ENCODE results near the gene DOCK4. TPM values are rescaled to one million over a fixed set of nuclear protein-coding genes. Genes with fewer than 3 reads are reported as not detected.

DOCK4 gene
- total and polyA plus RNA-seq, 3 donors from 2014 or later = 5.4 to 17.1 (median 12.4) TPM

DNA sequence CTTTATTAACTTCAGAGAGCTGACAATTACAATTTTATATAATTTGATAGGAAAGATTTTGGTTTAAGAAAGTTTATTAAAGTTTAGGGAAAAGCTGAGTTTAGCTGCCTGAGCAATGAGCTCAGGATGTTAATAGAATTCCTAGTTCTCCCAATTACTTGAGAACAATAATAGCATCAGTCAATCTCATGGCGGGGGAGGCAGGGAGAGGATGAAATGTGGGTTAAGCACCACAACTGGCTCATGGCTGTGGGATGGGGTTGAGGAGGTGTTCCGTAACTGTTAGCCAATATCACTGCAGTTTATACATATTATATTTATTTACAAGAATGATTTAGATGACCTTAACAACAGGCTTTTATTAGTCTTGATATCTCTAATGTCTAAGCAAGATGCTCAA lies 377.0 kb downstream of the DOCK4 start:
- intact Hi-C loops (cut with DNase I; ENCODE audit: low total_unique reads) = no loop called here
- H3K27me3 ChIP-seq = no peaks in the 10 kb centered on the region
- TF ChIP-seq POLR2A (IDR thresholded peaks at IDR 0.05) = no peak
- TF ChIP-seq, protein P1, sequence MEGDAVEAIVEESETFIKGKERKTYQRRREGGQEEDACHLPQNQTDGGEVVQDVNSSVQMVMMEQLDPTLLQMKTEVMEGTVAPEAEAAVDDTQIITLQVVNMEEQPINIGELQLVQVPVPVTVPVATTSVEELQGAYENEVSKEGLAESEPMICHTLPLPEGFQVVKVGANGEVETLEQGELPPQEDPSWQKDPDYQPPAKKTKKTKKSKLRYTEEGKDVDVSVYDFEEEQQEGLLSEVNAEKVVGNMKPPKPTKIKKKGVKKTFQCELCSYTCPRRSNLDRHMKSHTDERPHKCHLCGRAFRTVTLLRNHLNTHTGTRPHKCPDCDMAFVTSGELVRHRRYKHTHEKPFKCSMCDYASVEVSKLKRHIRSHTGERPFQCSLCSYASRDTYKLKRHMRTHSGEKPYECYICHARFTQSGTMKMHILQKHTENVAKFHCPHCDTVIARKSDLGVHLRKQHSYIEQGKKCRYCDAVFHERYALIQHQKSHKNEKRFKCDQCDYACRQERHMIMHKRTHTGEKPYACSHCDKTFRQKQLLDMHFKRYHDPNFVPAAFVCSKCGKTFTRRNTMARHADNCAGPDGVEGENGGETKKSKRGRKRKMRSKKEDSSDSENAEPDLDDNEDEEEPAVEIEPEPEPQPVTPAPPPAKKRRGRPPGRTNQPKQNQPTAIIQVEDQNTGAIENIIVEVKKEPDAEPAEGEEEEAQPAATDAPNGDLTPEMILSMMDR (IDR thresholded peaks at IDR 0.05) = no peak
- H3K4me3 ChIP-seq = no peak overlapping the region
- no peak overlapping the region for H3K27ac ChIP-seq
- no peaks in the 10 kb centered on the region for H3K4me1 ChIP-seq
- 90 to 95% methylated on average over 2 of the region's 2 CpGs for WGBS, 2 donors
- DNase-seq = no peak
- no peaks in the 10 kb centered on the region for H3K9me3 ChIP-seq
- H3K36me3 ChIP-seq (ENCODE audit: low read depth, missing control alignments) = no peaks in the 10 kb centered on the region

DNA sequence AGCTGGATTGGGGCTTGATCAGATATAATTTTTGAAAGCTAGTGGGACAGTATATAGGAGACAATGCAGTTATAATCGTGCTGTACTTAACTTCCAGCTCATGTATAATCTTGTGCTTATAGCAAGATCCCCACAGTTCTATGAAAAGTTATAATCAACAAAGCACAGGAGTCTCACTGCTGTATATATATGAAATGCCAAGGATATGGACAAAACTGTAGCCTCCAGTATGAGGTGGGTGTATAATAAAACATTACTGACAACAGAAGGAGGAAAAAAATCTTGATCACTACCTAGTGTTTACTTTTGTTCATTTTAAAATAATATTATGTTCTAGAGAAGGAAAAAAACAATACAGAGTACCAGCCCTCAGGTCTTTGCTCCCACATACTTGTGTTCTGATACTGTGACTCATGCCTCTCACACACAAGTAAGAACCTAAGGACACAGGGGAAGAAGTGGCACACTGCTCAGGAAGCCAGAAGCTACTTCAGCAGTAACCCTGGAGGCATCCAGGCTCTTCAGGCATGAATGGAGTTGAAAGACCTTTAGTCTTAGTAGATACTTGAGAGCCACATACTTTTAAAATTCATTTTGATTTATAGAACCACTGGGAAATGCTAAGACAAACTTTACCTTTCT lies 378.2 kb downstream of the DOCK4 start:
- Histone ChIP-seq H3K27me3 (no peaks in the 10 kb centered on the region), H3K36me3 (ENCODE audit: low read depth, missing control alignments) (no peaks in the 10 kb centered on the region), H3K27ac (no peak overlapping the region), H3K9me3 (no peaks in the 10 kb centered on the region), H3K4me3 (no peak overlapping the region), H3K4me1 (no peaks in the 10 kb centered on the region)
- intact Hi-C loops (cut with DNase I; ENCODE audit: low total_unique reads) = no loop called here
- 83 to 91% methylated on average over 1 of the region's 1 CpG for WGBS, 2 donors
- TF ChIP-seq, protein P1 (IDR thresholded peaks at IDR 0.05) = no peak
- no peak for TF ChIP-seq POLR2A (IDR thresholded peaks at IDR 0.05)
- no peak for DNase-seq

DNA sequence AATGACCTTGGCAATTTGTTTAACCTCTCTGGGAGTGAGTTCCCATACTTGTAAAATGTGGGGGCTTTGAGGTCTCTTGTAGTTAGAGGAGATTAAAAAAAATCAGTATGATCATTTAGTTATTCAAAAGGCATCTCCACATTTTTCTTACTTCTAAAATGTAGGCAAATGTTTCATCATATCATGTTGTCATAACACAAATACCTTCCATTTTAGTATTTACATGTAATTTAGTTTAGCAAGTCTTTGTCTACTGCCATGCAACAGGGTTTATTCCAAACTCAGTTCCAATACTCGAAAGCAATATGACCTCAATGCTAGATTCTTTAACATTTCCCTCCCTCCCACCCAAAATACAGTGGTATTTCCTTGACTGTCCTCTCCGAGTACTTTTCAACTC lies 381.2 kb downstream of the DOCK4 start:
- no peaks in the 10 kb centered on the region for H3K4me1 ChIP-seq
- no peak overlapping the region for H3K4me3 ChIP-seq
- H3K27me3 ChIP-seq = no peaks in the 10 kb centered on the region
- no peaks in the 10 kb centered on the region for H3K9me3 ChIP-seq
- TF ChIP-seq, protein P1 (IDR thresholded peaks at IDR 0.05) = no peak
- TF ChIP-seq POLR2A (IDR thresholded peaks at IDR 0.05) = no peak
- no peak overlapping the region for H3K27ac ChIP-seq
- WGBS, 2 donors = 82 to 83% methylated on average over 2 of the region's 2 CpGs
- H3K36me3 ChIP-seq (ENCODE audit: low read depth, missing control alignments) = no peaks in the 10 kb centered on the region
- intact Hi-C loops (cut with DNase I; ENCODE audit: low total_unique reads) = no loop called here
- no peak for DNase-seq

DNA sequence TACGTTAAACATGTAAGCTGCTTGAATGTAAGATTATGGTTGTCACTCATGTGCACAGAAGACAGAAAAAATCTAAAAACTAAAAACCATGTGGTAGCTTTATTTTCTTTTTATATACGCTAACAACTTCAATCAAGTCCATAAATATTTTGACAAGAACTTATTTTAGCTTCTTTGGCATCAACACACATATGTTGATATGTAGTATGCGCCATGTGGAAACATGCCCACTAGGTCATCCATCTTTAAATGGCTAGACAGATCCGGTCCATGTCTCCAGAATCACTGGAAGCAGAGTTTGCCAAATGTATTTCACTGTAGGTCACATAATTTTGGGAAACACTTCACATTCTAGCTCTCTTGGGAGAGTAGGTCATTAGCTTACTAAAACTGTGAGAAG lies 382.4 kb downstream of the DOCK4 start:
- Histone ChIP-seq H3K36me3 (ENCODE audit: low read depth, missing control alignments) (no peaks in the 10 kb centered on the region), H3K4me1 (no peaks in the 10 kb centered on the region), H3K27me3 (no peaks in the 10 kb centered on the region), H3K9me3 (no peaks in the 10 kb centered on the region), H3K27ac (no peak overlapping the region), H3K4me3 (no peak overlapping the region)
- TF ChIP-seq POLR2A (IDR thresholded peaks at IDR 0.05) = no peak
- TF ChIP-seq, protein P1 (IDR thresholded peaks at IDR 0.05) = no peak
- no peak for DNase-seq
- WGBS, 2 donors = 86 to 91% methylated on average over 4 of the region's 4 CpGs
- intact Hi-C loops (cut with DNase I; ENCODE audit: low total_unique reads) = no loop called here

DNA sequence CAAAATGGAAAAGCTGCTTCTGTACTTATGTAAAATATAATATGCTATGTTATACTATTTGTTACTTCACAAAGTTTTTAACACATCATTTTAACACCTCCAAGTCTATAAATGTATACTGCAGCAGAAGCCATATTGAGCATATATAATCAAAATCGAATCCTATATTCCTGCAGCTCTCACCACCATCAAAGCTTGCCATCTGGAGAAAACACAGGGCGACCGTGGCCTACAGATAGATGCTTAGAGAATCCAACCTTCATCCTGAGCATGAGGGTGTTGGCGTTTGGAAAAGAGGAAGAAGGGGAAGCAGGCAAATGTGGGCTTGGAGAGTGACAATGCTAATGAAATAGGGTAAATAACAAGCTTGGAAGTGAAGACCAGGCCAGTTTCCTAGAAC lies 385.2 kb downstream of the DOCK4 start:
- TF ChIP-seq POLR2A (IDR thresholded peaks at IDR 0.05) = no peak
- TF ChIP-seq, protein P1 (IDR thresholded peaks at IDR 0.05) = no peak
- no peaks in the 10 kb centered on the region for H3K36me3 ChIP-seq (ENCODE audit: low read depth, missing control alignments)
- no peak overlapping the region for H3K4me3 ChIP-seq
- no peaks in the 10 kb centered on the region for H3K4me1 ChIP-seq
- 94 to 95% methylated on average over 4 of the region's 4 CpGs for WGBS, 2 donors
- intact Hi-C loops (cut with DNase I; ENCODE audit: low total_unique reads) = no loop called here
- no peak overlapping the region for H3K27ac ChIP-seq
- H3K27me3 ChIP-seq = no peaks in the 10 kb centered on the region
- DNase-seq = no peak
- H3K9me3 ChIP-seq = no peaks in the 10 kb centered on the region

Measured in testis (tissue), 3 donors.